Activated CD8-positive, alpha-beta memory T cell treated with anti-CD3 and anti-CD28 coated beads, Interleukin-2, amount 50 U/mL, for 1 hour (primary cell): ENCODE measurements around the gene ATG5.
"Not testable (repeated sequence)": the region's sequence is repeated elsewhere in the genome, so short reads cannot be mapped to it uniquely, and the experiment has no call there.

Experiments
- DNase-seq: peaks from one replicate; pipeline ENCODE4 v3.0.0-alpha.2; 2020; ENCODE audit errors: extremely low read depth

The ATG5 gene

GRCh38 chr6:106309766-106310373 is 15.7 kb downstream of the ATG5 start:
- DNase-seq: no peak

GRCh38 chr6:106308985-106309384 is 16.6 kb downstream of the ATG5 start:
- DNase-seq: no peak

- DNase-seq: no peak
These were observed 19.8 kb downstream of the ATG5 start for GRCh38 chr6:106305740-106306139.

GRCh38 chr6:106300944-106301343 is 24.6 kb downstream of the ATG5 start:
- DNase-seq: no peak

- DNase-seq: no peak
These were observed 25.4 kb downstream of the ATG5 start for GRCh38 chr6:106300020-106300780.

GRCh38 chr6:106293116-106293515 is 32.4 kb downstream of the ATG5 start:
- no peak for DNase-seq

- no peak for DNase-seq
These were observed 34.6 kb downstream of the ATG5 start for GRCh38 chr6:106290954-106291353.

- DNase-seq: no peak
These were observed 35.5 kb downstream of the ATG5 start for GRCh38 chr6:106290032-106290431.

GRCh38 chr6:106287215-106287614 is 38.3 kb downstream of the ATG5 start:
- no peak for DNase-seq

- no peak for DNase-seq
These were observed 38.8 kb downstream of the ATG5 start for GRCh38 chr6:106286746-106287145.

GRCh38 chr6:106283481-106283880 is 42.1 kb downstream of the ATG5 start:
- no peak for DNase-seq

- no peak for DNase-seq
These were observed 43.9 kb downstream of the ATG5 start for GRCh38 chr6:106281661-106282060.

GRCh38 chr6:106281088-106281487 is 44.5 kb downstream of the ATG5 start:
- DNase-seq: no peak

GRCh38 chr6:106279179-106279578 is 46.4 kb downstream of the ATG5 start:
- DNase-seq: no peak

GRCh38 chr6:106275692-106276091 is 49.9 kb downstream of the ATG5 start:
- DNase-seq: no peak

- no peak for DNase-seq
These were observed 52.5 kb downstream of the ATG5 start for GRCh38 chr6:106273087-106273486.

- DNase-seq: no peak
These were observed 53.3 kb downstream of the ATG5 start for GRCh38 chr6:106272287-106272686.

- no peak for DNase-seq
These were observed 55.1 kb downstream of the ATG5 start for GRCh38 chr6:106270414-106270813.

- not testable (repeated sequence) for DNase-seq
These were observed 56.2 kb downstream of the ATG5 start for GRCh38 chr6:106269268-106269919.

- DNase-seq: not testable (repeated sequence)
These were observed 57.1 kb downstream of the ATG5 start for GRCh38 chr6:106268500-106268899.

GRCh38 chr6:106264433-106264832 is 61.1 kb downstream of the ATG5 start:
- not testable (repeated sequence) for DNase-seq

- DNase-seq: not testable (repeated sequence)
These were observed 65.8 kb downstream of the ATG5 start for GRCh38 chr6:106259748-106260147.

GRCh38 chr6:106258726-106259125 is 66.8 kb downstream of the ATG5 start:
- DNase-seq: no peak
